H9 (cell line): ENCODE data around the gene PAPLN. TPM values are rescaled to one million over a fixed set of nuclear protein-coding genes. Genes with fewer than 3 reads are reported as not detected.

Experiments used
- DNase-seq: peaks from one replicate; pipeline ENCODE4 v3.0.0-alpha.2; 2017
- H2AFZ ChIP-seq: one replicate; pipeline ENCODE4 v1.6.1; 2013; ENCODE audit warnings: mild to moderate bottlenecking, low read length, control low read depth, moderate library complexity
- H2AK5ac ChIP-seq: 2 replicates; pipeline ENCODE4 v1.6.1; 2013; ENCODE audit warnings: low read length, control low read depth, mixed read lengths; ENCODE audit not compliant: insufficient read length
- H2BK120ac ChIP-seq: one replicate; pipeline ENCODE4 v1.6.1; 2013; ENCODE audit warnings: low read depth, mild to moderate bottlenecking, low read length, control low read depth, inconsistent platforms; ENCODE audit not compliant: poor library complexity, severe bottlenecking
- H2BK12ac ChIP-seq: 2 replicates; pipeline ENCODE4 v1.6.1; 2013; ENCODE audit warnings: low read length, control low read depth, mixed read lengths, low read depth; ENCODE audit not compliant: insufficient read length
- H2BK15ac ChIP-seq: 2 replicates; pipeline ENCODE4 v1.6.1; 2013; ENCODE audit warnings: low read depth, low read length, control low read depth
- H2BK20ac ChIP-seq: one replicate; pipeline ENCODE4 v1.6.1; 2013; ENCODE audit warnings: low read depth, mild to moderate bottlenecking, low read length, control low read depth, inconsistent platforms; ENCODE audit not compliant: poor library complexity, severe bottlenecking
- H2BK5ac ChIP-seq: 2 replicates; pipeline ENCODE4 v1.6.1; 2013; ENCODE audit warnings: low read length, control low read depth, mixed read lengths; ENCODE audit not compliant: insufficient read length
- H3K14ac ChIP-seq: 2 replicates; pipeline ENCODE4 v1.6.1; 2013; ENCODE audit warnings: low read length, control low read depth; ENCODE audit not compliant: insufficient read depth
- H3K18ac ChIP-seq: 2 replicates; pipeline ENCODE4 v1.6.1; 2013; ENCODE audit warnings: low read depth, mild to moderate bottlenecking, mixed read lengths, low read length, control low read depth; ENCODE audit not compliant: insufficient read length
- H3K23ac ChIP-seq: 2 replicates; pipeline ENCODE4 v1.6.1; 2013; ENCODE audit warnings: low read length, control low read depth, mixed read lengths, low read depth; ENCODE audit not compliant: insufficient read length
- H3K23me2 ChIP-seq: 2 replicates; pipeline ENCODE4 v1.6.1; 2013; ENCODE audit warnings: low read depth, mild to moderate bottlenecking, mixed read lengths, low read length, control low read depth; ENCODE audit not compliant: insufficient read length, poor library complexity, severe bottlenecking
- H3K27ac ChIP-seq: 2 replicates; pipeline ENCODE4 v1.5.1; 2013; ENCODE audit warnings: low read length, control low read depth, mixed read lengths, low read depth; ENCODE audit not compliant: insufficient read length
- H3K27me3 ChIP-seq: 2 replicates; pipeline ENCODE4 v1.6.1; 2013; ENCODE audit warnings: low read length, control low read depth, inconsistent platforms; ENCODE audit not compliant: insufficient read depth
- H3K4ac ChIP-seq: 2 replicates; pipeline ENCODE4 v1.6.1; 2013; ENCODE audit warnings: low read depth, mild to moderate bottlenecking, control low read depth, inconsistent platforms, low read length, moderate library complexity
- H3K4me1 ChIP-seq: 2 replicates; pipeline ENCODE4 v1.6.1; 2013; ENCODE audit warnings: low read length, control low read depth, inconsistent platforms; ENCODE audit not compliant: insufficient read depth
- H3K4me2 ChIP-seq: 2 replicates; pipeline ENCODE4 v1.6.1; 2013; ENCODE audit warnings: low read length, control low read depth, mixed read lengths; ENCODE audit not compliant: insufficient read length, insufficient read depth
- H3K56ac ChIP-seq: 2 replicates; pipeline ENCODE4 v1.6.1; 2013; ENCODE audit warnings: low read depth, mild to moderate bottlenecking, mixed read lengths, low read length, control low read depth; ENCODE audit not compliant: insufficient read length
- H3K79me1 ChIP-seq: 2 replicates; pipeline ENCODE4 v1.6.1; 2013; ENCODE audit warnings: low read depth, mild to moderate bottlenecking, moderate library complexity, low read length, control low read depth, inconsistent platforms; ENCODE audit not compliant: insufficient read depth, poor library complexity, severe bottlenecking
- H3K79me2 ChIP-seq: 2 replicates; pipeline ENCODE4 v1.6.1; 2013; ENCODE audit warnings: low read length, control low read depth, inconsistent platforms; ENCODE audit not compliant: insufficient read depth
- H3K9ac ChIP-seq: 2 replicates; pipeline ENCODE4 v1.6.1; 2013; ENCODE audit warnings: low read length, control low read depth, mixed read lengths; ENCODE audit not compliant: insufficient read length; ENCODE audit errors: extremely low read depth
- H3K9me3 ChIP-seq: one replicate; pipeline ENCODE4 v1.6.1; 2013; ENCODE audit warnings: low read depth, low read length, inconsistent platforms; ENCODE audit not compliant: control insufficient read depth
- H3T11ph ChIP-seq: one replicate; pipeline ENCODE4 v1.6.1; 2013; ENCODE audit warnings: mild to moderate bottlenecking, low read length, control low read depth, inconsistent platforms
- H4K20me1 ChIP-seq: one replicate; pipeline ENCODE4 v1.6.1; 2013; ENCODE audit not compliant: control insufficient read depth, insufficient read length, insufficient read depth
- H4K5ac ChIP-seq: 2 replicates; pipeline ENCODE4 v1.6.1; 2013; ENCODE audit warnings: low read depth, mild to moderate bottlenecking, mixed read lengths, low read length, control low read depth; ENCODE audit not compliant: insufficient read length
- H4K8ac ChIP-seq: replicated peaks from 2 replicates; pipeline ENCODE4 v1.6.1; 2013; ENCODE audit warnings: low read length, control low read depth, mixed read lengths, low read depth; ENCODE audit not compliant: insufficient read length
- H4K91ac ChIP-seq: 2 replicates; pipeline ENCODE4 v1.6.1; 2013; ENCODE audit warnings: low read depth, mild to moderate bottlenecking, moderate library complexity, mixed read lengths, low read length, control low read depth; ENCODE audit not compliant: insufficient read length
- H3K27ac Mint-ChIP-seq, 3 experiments: 2 replicates in 2 of 3; 3 replicates in 1 of 3; pipeline ENCODE4 v1.8.0; 2020 to 2021; ENCODE audit warnings: mixed read lengths in 3 of 3, mild to moderate bottlenecking in 1 of 3, moderate library complexity in 1 of 3
- H3K27me3 Mint-ChIP-seq: 2 replicates; pipeline ENCODE4 v1.8.0; 2021; ENCODE audit warnings: low read depth, mild to moderate bottlenecking, moderate library complexity, mixed read lengths
- H3K36me3 Mint-ChIP-seq, 3 experiments: 2 replicates in 2 of 3; 3 replicates in 1 of 3; pipeline ENCODE4 v1.8.0; 2020 to 2021; ENCODE audit warnings: low read depth in 3 of 3, mixed read lengths in 3 of 3; ENCODE audit not compliant: insufficient read depth in 1 of 3
- H3K4me1 Mint-ChIP-seq, 2 experiments: 2 replicates each; pipeline ENCODE4 v1.8.0; 2020; ENCODE audit warnings: mixed read lengths in 2 of 2
- H3K4me3 Mint-ChIP-seq, 2 experiments: 2 replicates in 1 of 2; 3 replicates in 1 of 2; pipeline ENCODE4 v1.8.0; 2020 to 2021; ENCODE audit warnings: mild to moderate bottlenecking in 2 of 2, mixed read lengths in 2 of 2, moderate library complexity in 1 of 2
- H3K9me3 Mint-ChIP-seq, 2 experiments: 2 replicates in 1 of 2; 3 replicates in 1 of 2; pipeline ENCODE4 v1.8.0; 2020; ENCODE audit warnings: mild to moderate bottlenecking in 2 of 2, mixed read lengths in 2 of 2, moderate library complexity in 1 of 2
- CTCF ChIP-seq: fragments of 200-600 bp; sonication (generic); conservative IDR thresholded peaks from 3 replicates; pipeline ENCODE4 v1.8.0; 2021; ENCODE audit warnings: antibody characterized with exemption, mild to moderate bottlenecking
- WGBS: extraction: QIAGEN DNeasy Blood & Tissue Kit; methylation state at CpG from one replicate; pipeline ENCODE4 v1.1.7; 2013; ENCODE audit warnings: missing lambda C conversion rate, low lambda C conversion rate, mixed read lengths; ENCODE audit not compliant: insufficient read length; ENCODE audit errors: extremely low coverage; 5-methylcytosine and 5-hydroxymethylcytosine counted together
- total RNA-seq: library from RNA; stranded (reverse); gene quantifications from 2 replicates; pipeline ENCODE4 v1.2.1, GENCODE V29; 2021

Gene PAPLN
- total RNA-seq, 1 experiment from 2014 or later = 8.5 TPM

- H3K27me3 ChIP-seq = no peaks in the 10 kb centered on the region
- no peaks in the 10 kb centered on the region for H3K79me1 ChIP-seq
- no peaks in the 10 kb centered on the region for H3K79me2 ChIP-seq
- H3K27me3 Mint-ChIP-seq = no peaks in the 10 kb centered on the region
- H4K20me1 ChIP-seq = no peaks in the 10 kb centered on the region
- no peak overlapping the region for H2BK20ac ChIP-seq
- H3K23ac ChIP-seq = no peak overlapping the region
- no peak overlapping the region for H3T11ph ChIP-seq
- no peak overlapping the region for H3K9ac ChIP-seq
- no peak overlapping the region for H2BK5ac ChIP-seq
- peaks cover 8 to 10% of the 10 kb centered on the region in 2 experiments for H3K4me1 Mint-ChIP-seq
- no peak overlapping the region for H4K5ac ChIP-seq
- no peak overlapping the region for H3K4ac ChIP-seq
- no peak overlapping the region for H3K14ac ChIP-seq
- H3K4me2 ChIP-seq = no peak overlapping the region
- no peak overlapping the region for H3K56ac ChIP-seq
- TF ChIP-seq CTCF = peak; percentile 89
- H2BK120ac ChIP-seq = no peak overlapping the region
- no peak overlapping the region for H4K91ac ChIP-seq
- H3K36me3 Mint-ChIP-seq = peaks cover 6 to 32% (median 12%) of the 10 kb centered on the region in 3 experiments; a peak in 5 of 7 replicates
- no peaks in the 10 kb centered on the region for H3K9me3 ChIP-seq
- H3K27ac Mint-ChIP-seq = no peak overlapping the region
- H3K4me1 ChIP-seq = peaks cover under 1% of the 10 kb centered on the region; the same call in 1 of the 2 replicates
- H3K23me2 ChIP-seq = no peaks in the 10 kb centered on the region
- no CpG with 5 or more reads among the region's 1 CpG for WGBS
- no peaks in the 10 kb centered on the region for H3K9me3 Mint-ChIP-seq
- no peak overlapping the region for H2BK12ac ChIP-seq
- DNase-seq = no peak
- no peak overlapping the region for H2AK5ac ChIP-seq
- no peak overlapping the region for H4K8ac ChIP-seq
- H3K4me3 Mint-ChIP-seq = no peak overlapping the region
- H2BK15ac ChIP-seq = no peak overlapping the region
- no peak overlapping the region for H2AFZ ChIP-seq
- no peak overlapping the region for H3K18ac ChIP-seq
- H3K27ac ChIP-seq = no peak overlapping the region
Measured at GRCh38 chr14:73295198-73295796, 58.0 kb downstream of the PAPLN start.
